ENCODE results near the gene ZFAND3. TPM values are rescaled to one million over a fixed set of nuclear protein-coding genes. Genes with fewer than 3 reads are reported as not detected.

Gene ZFAND3
- total RNA-seq, 1 experiment from 2014 or later = 26.2 TPM

DNA sequence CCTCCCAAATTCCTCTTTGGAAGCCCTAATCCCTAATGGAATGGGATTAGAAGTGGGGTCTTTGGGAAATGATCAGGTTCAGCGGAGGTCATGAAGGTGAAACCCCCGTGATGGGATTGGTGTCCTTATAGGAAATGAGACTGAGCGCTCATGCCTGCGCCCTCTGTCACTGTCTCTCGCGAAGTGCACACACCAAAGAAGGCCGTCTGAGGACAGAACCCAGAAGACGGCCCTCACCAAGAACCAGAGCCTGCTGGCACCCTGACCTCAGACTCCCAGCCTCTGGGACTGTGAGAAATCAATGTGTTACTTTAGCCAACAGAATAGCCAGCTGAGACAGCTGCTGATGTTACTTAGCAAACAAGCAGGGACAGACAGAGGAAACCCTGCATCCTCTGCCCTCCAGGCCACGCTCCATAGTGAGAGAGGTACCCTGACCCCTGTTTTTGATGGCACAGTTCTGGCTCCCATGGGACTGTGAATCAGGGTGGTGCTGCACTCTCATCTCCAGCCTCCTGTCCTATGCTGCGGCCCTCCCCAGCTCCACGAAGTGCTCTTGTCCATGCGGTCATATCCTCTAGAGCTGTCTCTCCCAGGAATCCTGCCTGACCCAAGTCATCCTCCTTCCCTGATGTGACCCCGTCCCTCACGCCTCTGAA lies 369.3 kb downstream of the ZFAND3 start:
- Histone ChIP-seq H3K9me3 (no peaks in the 10 kb centered on the region), H3K36me3 (no peaks in the 10 kb centered on the region), H3K4me3 (no peak overlapping the region), H3K27me3 (no peaks in the 10 kb centered on the region)
- DNase-seq = no peak

DNA sequence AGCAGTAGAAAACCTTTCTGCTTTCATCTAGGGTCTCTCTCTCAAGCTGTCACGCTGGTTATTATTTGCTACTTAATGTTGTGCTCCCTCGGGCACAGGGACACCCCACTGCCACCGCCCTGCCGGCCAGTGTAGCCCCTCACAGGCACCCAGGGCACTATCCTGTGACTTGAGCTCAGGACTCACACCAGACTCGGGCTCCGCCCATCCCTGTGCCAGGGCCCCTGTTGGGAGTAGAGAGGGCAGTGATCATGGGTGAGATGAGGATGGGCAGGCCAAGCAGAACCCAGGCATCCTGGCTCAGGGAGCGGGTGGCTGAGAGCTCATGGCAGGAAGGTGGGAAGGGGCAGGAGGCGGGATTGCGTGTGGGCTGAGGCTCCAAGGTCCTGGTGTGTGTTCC lies 371.9 kb downstream of the ZFAND3 start:
- H3K36me3 ChIP-seq = no peaks in the 10 kb centered on the region
- H3K4me3 ChIP-seq = no peak overlapping the region
- DNase-seq = no peak
- no peaks in the 10 kb centered on the region for H3K27me3 ChIP-seq
- no peaks in the 10 kb centered on the region for H3K9me3 ChIP-seq

DNA sequence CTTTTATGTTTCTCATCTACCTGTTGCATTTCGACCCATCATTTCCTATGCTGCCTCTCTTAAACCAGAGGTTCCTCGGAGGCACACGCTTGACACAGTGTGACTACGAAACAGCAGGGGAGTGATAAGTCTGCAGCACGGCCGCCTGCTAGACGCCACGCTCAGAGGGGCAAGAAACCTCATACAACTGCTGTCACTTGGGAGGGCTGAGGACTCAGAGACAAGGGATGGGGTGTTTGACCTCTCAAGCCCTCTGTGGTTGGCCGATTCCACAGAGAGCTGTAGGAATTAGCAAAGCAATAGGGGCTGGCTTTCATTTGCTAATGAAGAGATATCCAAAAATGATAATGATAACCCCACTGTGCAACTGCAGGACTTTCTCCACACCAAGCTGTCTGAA lies 372.5 kb downstream of the ZFAND3 start:
- H3K27me3 ChIP-seq = no peaks in the 10 kb centered on the region
- no peaks in the 10 kb centered on the region for H3K9me3 ChIP-seq
- DNase-seq = no peak
- no peak overlapping the region for H3K4me3 ChIP-seq
- no peaks in the 10 kb centered on the region for H3K36me3 ChIP-seq

DNA sequence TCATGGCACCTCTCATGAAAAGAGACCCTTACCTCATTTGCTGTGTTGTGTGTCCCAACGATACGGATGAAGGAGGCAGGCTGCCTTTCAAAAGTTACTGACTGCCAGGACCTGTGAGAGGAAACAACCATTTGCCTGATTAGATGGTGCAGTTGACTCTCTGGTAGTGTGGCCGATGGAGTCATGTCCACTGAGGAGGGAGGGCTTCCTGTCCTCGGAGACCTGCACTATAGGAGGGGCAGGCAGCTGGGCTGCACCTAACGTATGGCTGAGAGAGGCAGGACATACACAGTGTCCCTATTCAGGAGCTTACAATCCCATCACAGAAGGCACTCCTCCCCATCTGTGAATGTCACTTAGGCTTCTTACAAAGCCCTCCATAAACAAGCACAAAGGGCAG lies 373.0 kb downstream of the ZFAND3 start:
- no peak for DNase-seq
- H3K9me3 ChIP-seq = no peaks in the 10 kb centered on the region
- H3K4me3 ChIP-seq = no peak overlapping the region
- no peaks in the 10 kb centered on the region for H3K27me3 ChIP-seq
- no peaks in the 10 kb centered on the region for H3K36me3 ChIP-seq

DNA sequence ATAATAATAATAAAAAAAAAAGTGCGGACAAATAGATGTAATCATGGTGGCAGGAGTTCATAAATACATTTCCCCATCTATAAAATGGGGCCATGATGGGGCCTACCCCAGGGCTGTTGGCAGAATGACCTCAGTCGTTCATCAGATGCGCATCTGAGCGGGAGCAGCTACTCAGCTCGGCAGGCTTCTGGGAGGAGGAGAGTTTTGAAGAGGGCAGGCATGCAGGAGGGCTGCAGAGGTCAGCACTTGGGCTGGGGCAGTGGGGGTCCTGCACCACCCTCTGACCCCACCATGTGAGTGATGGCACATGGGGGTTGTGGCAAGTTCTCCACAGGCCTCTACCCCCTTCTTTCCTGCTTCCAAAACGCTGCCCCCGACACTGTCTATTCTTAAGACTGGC lies 373.5 kb downstream of the ZFAND3 start:
- H3K27me3 ChIP-seq = no peaks in the 10 kb centered on the region
- no peaks in the 10 kb centered on the region for H3K36me3 ChIP-seq
- H3K9me3 ChIP-seq = no peaks in the 10 kb centered on the region
- DNase-seq = no peak
- no peak overlapping the region for H3K4me3 ChIP-seq

GRCh38 chr6:38193481-38194281 lies 374.2 kb downstream of the ZFAND3 start:
- Histone ChIP-seq H3K27me3 (no peaks in the 10 kb centered on the region), H3K4me3 (no peak overlapping the region), H3K9me3 (no peaks in the 10 kb centered on the region), H3K36me3 (no peaks in the 10 kb centered on the region)
- DNase-seq = no peak

DNA sequence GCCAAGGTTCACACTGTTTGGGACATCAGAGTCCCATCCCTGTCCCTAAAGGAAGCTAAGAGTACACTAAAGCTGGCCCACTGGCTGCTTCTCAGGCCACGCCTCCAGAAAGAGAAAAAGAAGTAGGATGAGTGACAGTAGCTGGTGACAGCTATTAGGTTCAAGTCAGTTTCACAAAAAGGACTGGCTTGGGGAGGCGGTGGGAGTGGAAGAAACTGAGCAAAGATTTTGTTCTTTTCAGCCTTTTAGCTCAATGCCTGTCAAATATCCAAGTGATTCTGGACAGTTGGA lies 374.7 kb downstream of the ZFAND3 start:
- H3K4me3 ChIP-seq = no peak overlapping the region
- no peaks in the 10 kb centered on the region for H3K9me3 ChIP-seq
- no peak for DNase-seq
- H3K36me3 ChIP-seq = no peaks in the 10 kb centered on the region
- no peaks in the 10 kb centered on the region for H3K27me3 ChIP-seq

DNA sequence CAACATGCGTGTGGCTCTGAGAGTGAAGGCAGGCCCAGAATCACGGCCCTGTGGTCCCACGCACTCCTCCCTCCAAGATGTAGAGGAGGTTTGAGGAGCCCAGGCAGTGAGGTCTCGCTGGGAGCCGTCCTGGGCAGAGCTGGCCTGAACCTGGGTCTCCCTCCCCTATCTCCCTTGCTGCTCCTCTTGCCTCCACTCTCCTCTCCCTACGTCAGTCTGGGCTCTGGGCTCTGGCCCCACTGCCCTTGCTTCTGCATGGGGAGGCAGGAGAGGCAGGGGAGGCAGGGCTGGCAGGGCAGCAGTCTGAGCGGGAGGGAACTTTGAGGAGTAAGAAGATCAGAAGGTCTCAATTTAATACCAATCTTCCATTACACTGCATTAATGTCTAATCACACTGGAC lies 375.1 kb downstream of the ZFAND3 start:
- no peaks in the 10 kb centered on the region for H3K36me3 ChIP-seq
- H3K27me3 ChIP-seq = no peaks in the 10 kb centered on the region
- no peaks in the 10 kb centered on the region for H3K9me3 ChIP-seq
- no peak for DNase-seq
- H3K4me3 ChIP-seq = no peak overlapping the region

GRCh38 chr6:38195113-38195635 lies 375.6 kb downstream of the ZFAND3 start:
- Histone ChIP-seq H3K27me3 (no peaks in the 10 kb centered on the region), H3K9me3 (no peaks in the 10 kb centered on the region), H3K36me3 (no peaks in the 10 kb centered on the region), H3K4me3 (no peak overlapping the region)
- DNase-seq = no peak

DNA sequence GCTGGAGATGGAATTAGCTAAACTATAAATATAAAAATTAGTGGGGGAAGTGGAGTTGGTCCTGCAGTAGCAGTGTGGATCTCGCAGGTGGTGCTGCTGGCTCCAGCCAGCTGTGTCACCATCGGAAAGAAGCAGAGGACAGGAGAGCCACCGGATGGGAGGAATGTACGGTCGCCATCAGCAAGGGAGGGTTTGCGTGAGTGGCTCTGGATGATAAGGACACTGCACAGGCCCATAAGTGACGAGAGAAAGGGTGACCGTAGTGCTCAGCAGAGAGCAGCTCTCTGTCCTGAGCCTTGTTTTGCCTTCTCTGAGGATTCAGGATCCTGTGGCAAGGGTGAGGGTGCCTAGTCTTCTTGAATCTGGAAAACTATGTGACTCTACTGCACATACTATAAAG lies 378.7 kb downstream of the ZFAND3 start:
- Histone ChIP-seq H3K9me3 (no peaks in the 10 kb centered on the region), H3K4me3 (no peak overlapping the region), H3K36me3 (no peaks in the 10 kb centered on the region), H3K27me3 (no peaks in the 10 kb centered on the region)
- no peak for DNase-seq

Other genes starting within 250 kb of the ZFAND3 start
- gene MDGA1, start 121.8 kb upstream of the ZFAND3 start, total RNA-seq (2014; rRNA removed; shearing (Covaris generic); ENCODE audit: low replicate concordance) = 10.0 and 15.3 TPM in 2 replicates

Measured in MG63 (cell line).